GM12878 (cell line): ENCODE results near the gene RAB3C. TPM values are rescaled to one million over a fixed set of nuclear protein-coding genes. Genes with fewer than 3 reads are reported as not detected.

Experiments used
- ATAC-seq: fragments of 200-7000 bp; cut with Tn5 transposase; 3 replicates; pipeline ENCODE4 v1.9.1; 2020; ENCODE audit warnings: mild to moderate bottlenecking, moderate library complexity
- BruUV-seq: library from RNA; stranded (reverse); fragments of 400-500 nt; replicated peaks from 2 replicates; lab custom pipeline; 2021; lab: Mats Ljungman, UMichigan
- CTCF ChIA-PET: fragments of 300-600 bp; sonication (Branson Sonifier 250); formaldehyde crosslinking; extraction: SDS; loops from one replicate; lab custom pipeline; 2021; ENCODE audit warnings: inconsistent platforms; lab: Yijun Ruan, JAX
- POLR2A ChIA-PET: fragments of 350-600 bp; formaldehyde crosslinking; extraction: SDS; loops from one replicate; lab custom pipeline; 2021; ENCODE audit warnings: inconsistent platforms; lab: Charles Lee
- RAD21 ChIA-PET: fragments of 300-600 bp; sonication (Branson Sonifier 250); formaldehyde crosslinking; loops from one replicate; lab custom pipeline; 2023; ENCODE audit warnings: antibody characterized with exemption; ENCODE audit not compliant: unreplicated experiment; lab: Charles Lee
- SMC1A ChIA-PET: fragments of 300-600 bp; sonication (Branson Sonifier 250); formaldehyde crosslinking; loops from one replicate; lab custom pipeline; 2023; ENCODE audit not compliant: unreplicated experiment, uncharacterized antibody; lab: Charles Lee
- DNase-seq: peaks from one replicate; pipeline ENCODE4 v3.0.0-alpha.2; 2011; ENCODE audit warnings: low read depth, low spot score
- FAIRE-seq: peaks from 3 replicates; lab custom pipeline; 2011; peaks lifted over from hg19 to GRCh38; lab: Jason Lieb, UNC
- H2AFZ ChIP-seq: 2 replicates; pipeline ENCODE4 v1.6.0; 2011; ENCODE audit warnings: low read depth, low read length, control low read depth; ENCODE audit not compliant: control insufficient read depth
- H3K27ac ChIP-seq: 2 replicates; pipeline ENCODE4 v1.5.1; 2011; ENCODE audit warnings: control low read depth; ENCODE audit not compliant: control insufficient read depth, insufficient read depth
- H3K27me3 ChIP-seq, 2 experiments: replicated peaks in 1 of 2; 2 replicates each; pipeline versions ENCODE4 v1.6.0 to v1.6.1; 2011; ENCODE audit warnings: low read length in 1 of 2; ENCODE audit not compliant: control insufficient read depth in 2 of 2, insufficient read depth in 2 of 2
- H3K36me3 ChIP-seq, 2 experiments: 2 replicates each; pipeline ENCODE4 v1.5.1; 2011; ENCODE audit warnings: low read length in 1 of 2; ENCODE audit not compliant: control insufficient read depth in 2 of 2, insufficient read depth in 2 of 2
- H3K4me1 ChIP-seq: 2 replicates; pipeline ENCODE4 v1.6.1; 2011; ENCODE audit warnings: mild to moderate bottlenecking, low read length, moderate library complexity, mixed read lengths; ENCODE audit not compliant: control insufficient read depth, insufficient read depth
- H3K4me2 ChIP-seq: 2 replicates; pipeline ENCODE4 v1.6.0; 2011; ENCODE audit warnings: control low read depth; ENCODE audit not compliant: control insufficient read depth, insufficient read depth
- H3K4me3 ChIP-seq: fragments of 200-600 bp; sonication (generic); 2 replicates; pipeline ENCODE4 v1.5.1; 2016
- H3K79me2 ChIP-seq: 2 replicates; pipeline ENCODE4 v1.6.0; 2011; ENCODE audit warnings: low read length; ENCODE audit not compliant: control insufficient read depth, insufficient read depth
- H3K9ac ChIP-seq: 2 replicates; pipeline ENCODE4 v1.8.0; 2011; ENCODE audit warnings: low read length, control low read depth, mixed read lengths; ENCODE audit not compliant: control insufficient read depth, insufficient read depth
- H3K9me3 ChIP-seq: replicated peaks from 3 replicates; pipeline ENCODE4 v1.5.1; 2011; ENCODE audit warnings: mild to moderate bottlenecking, low read length; ENCODE audit not compliant: control insufficient read depth, insufficient read depth
- H4K20me1 ChIP-seq: 2 replicates; pipeline ENCODE4 v1.6.0; 2011; ENCODE audit not compliant: control insufficient read depth, insufficient read depth
- HDGF ChIP-seq: fragments of 450-650 bp; IDR thresholded peaks from 2 replicates; pipeline ENCODE4 v1.6.1; 2016; ENCODE audit warnings: antibody characterized with exemption
- KDM1A ChIP-seq: fragments of 200-600 bp; sonication (generic); IDR thresholded peaks from 2 replicates; pipeline ENCODE4 v1.6.1; 2016; ENCODE audit warnings: borderline replicate concordance
- MTA3 ChIP-seq: IDR thresholded peaks from 2 replicates; pipeline ENCODE4 v1.6.1; 2012; ENCODE audit warnings: low read length, inconsistent platforms, borderline replicate concordance
- POLR2AphosphoS2 ChIP-seq: IDR thresholded peaks from 2 replicates; pipeline ENCODE4 v1.6.1; 2011; ENCODE audit warnings: low read depth, mild to moderate bottlenecking, low read length, improper control_type of control experiment, moderate library complexity
- RB1 ChIP-seq: fragments of 450-650 bp; formaldehyde crosslinking; IDR thresholded peaks from 2 replicates; pipeline ENCODE4 v1.6.1; 2017; ENCODE audit warnings: mild to moderate bottlenecking, borderline replicate concordance
- STAT1 ChIP-seq: fragments of 450-650 bp; conservative IDR thresholded peaks from 2 replicates; pipeline ENCODE4 v1.6.1; 2014; ENCODE audit warnings: antibody characterized with exemption, mild to moderate bottlenecking
- WGBS: methylation state at CpG from one replicate; pipeline ENCODE4 v1.1.6; 2016; ENCODE audit warnings: low lambda C conversion rate; ENCODE audit not compliant: insufficient replicate concordance, insufficient coverage; ENCODE audit errors: missing lambda C conversion rate; 5-methylcytosine and 5-hydroxymethylcytosine counted together
- in situ Hi-C: fragments of 300-500 bp; cut with MboI; formaldehyde crosslinking; loops from 9 replicates; pipeline ENCODE4 v1.14.3; 2018; ENCODE audit warnings: mixed read lengths
- intact Hi-C: fragments of 100-400 bp; cut with micrococcal nuclease; formaldehyde crosslinking; loops from one replicate; pipeline ENCODE4 v1.14.2; 2022; ENCODE audit not compliant: unreplicated experiment
- polyA plus RNA-seq, 11 experiments: library from polyadenylated mRNA; depleted of rRNA in 4 of 11; unstranded in 6 of 11; stranded (reverse) in 5 of 11; fragments of >200 nt; fragmentation: Nextera tagmentation in 4 of 11; fragmentation: Illumina TruSeq in 1 of 11; extraction: Ambion mirVana in 4 of 11; extraction: Trizol in 1 of 11; gene quantifications; 1 replicate in 1 of 11; 2 replicates in 10 of 11; pipeline versions ENCODE4 v1.2.1 to v1.2.3, GENCODE V29; 2011 to 2016; ENCODE audit warnings: inconsistent platforms in 2 of 11, missing spikeins in 2 of 11, low read depth in 1 of 11
- total RNA-seq, 4 experiments: library from RNA; depleted of rRNA in 3 of 4; stranded (reverse); fragments of >200 nt in 3 of 4; fragmentation: Illumina TruSeq in 1 of 4; extraction: Trizol in 1 of 4; gene quantifications; 2 replicates each; pipeline versions ENCODE4 v1.2.1 to v1.2.3, GENCODE V29; 2013 to 2021
- TF ChIP-seq, protein P1 (sequence below): fragments of 450-650 bp; IDR thresholded peaks from 2 replicates; pipeline ENCODE4 v1.6.1; 2017; ENCODE audit warnings: mild to moderate bottlenecking, low read depth, inconsistent platforms; ENCODE audit not compliant: poor library complexity, severe bottlenecking
- TF ChIP-seq, protein P2 (sequence below): fragments of 450-650 bp; IDR thresholded peaks from 2 replicates; pipeline ENCODE4 v1.6.1; 2018; ENCODE audit warnings: mild to moderate bottlenecking, low read depth, moderate library complexity; ENCODE audit not compliant: partially characterized antibody

Gene RAB3C
- total and polyA plus RNA-seq, 10 of the 15 experiments (the other 5 are each of a cell fraction or from before 2014, with no cell fraction given), result not detected

DNA sequence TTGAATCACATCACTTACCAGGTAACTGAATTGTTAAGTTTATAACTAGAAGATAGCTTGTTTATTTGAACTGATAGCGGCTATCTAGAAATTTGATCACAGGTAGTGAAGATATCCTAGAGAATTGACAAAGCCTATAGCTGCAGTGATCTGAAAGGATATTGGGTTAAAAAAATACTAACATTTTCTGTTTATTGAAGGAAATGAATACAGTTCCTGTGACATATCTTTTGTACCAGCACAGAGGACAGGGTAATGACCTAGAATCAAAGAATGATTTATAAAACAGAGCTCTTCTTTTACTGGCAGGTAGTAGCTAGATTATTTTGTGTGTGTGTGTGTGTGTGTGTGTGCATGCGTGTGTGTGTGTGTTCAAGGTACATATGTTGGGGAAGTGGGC lies 94.8 kb downstream of the RAB3C start:
- no peak overlapping the region for H2AFZ ChIP-seq
- H3K36me3 ChIP-seq, result no peaks in the 10 kb centered on the region
- no peaks in the 10 kb centered on the region for H3K4me1 ChIP-seq
- CTCF ChIA-PET, result interaction anchor here (0.7 to 1.6 kb wide), 2 partner anchors 11 to 30 kb away, joined by 3 to 4 read pairs; no protein-coding TSS in a partner anchor
- H3K4me2 ChIP-seq, result no peak overlapping the region
- DNase-seq (no peak), FAIRE-seq (no peak), ATAC-seq (no peak)
- 46% methylated on average over 2 of the region's 2 CpGs for WGBS
- no peaks in the 10 kb centered on the region for H3K27me3 ChIP-seq
- in situ Hi-C loops, result no loop called here
- POLR2A ChIA-PET, result interaction anchor here (1.5 kb wide), 1 partner anchor 25 kb away, joined by 3 read pairs; no protein-coding TSS in a partner anchor
- no TSS peak for BruUV-seq
- H3K9ac ChIP-seq, result no peak overlapping the region
- SMC1A ChIA-PET, result interaction anchor here (0.6 to 1.7 kb wide), 4 partner anchors 9 to 173 kb away, joined by 3 to 6 read pairs (median 3); no protein-coding TSS in a partner anchor
- no peaks in the 10 kb centered on the region for H4K20me1 ChIP-seq
- intact Hi-C loops, result no loop called here
- H3K9me3 ChIP-seq, result no peaks in the 10 kb centered on the region
- H3K79me2 ChIP-seq, result no peaks in the 10 kb centered on the region
- no peak overlapping the region for H3K4me3 ChIP-seq
- TF ChIP-seq HDGF (no peak), RB1 (no peak), MTA3 (no peak), KDM1A (no peak), STAT1 (no peak), POLR2AphosphoS2 (no peak)
- TF ChIP-seq, protein P1, sequence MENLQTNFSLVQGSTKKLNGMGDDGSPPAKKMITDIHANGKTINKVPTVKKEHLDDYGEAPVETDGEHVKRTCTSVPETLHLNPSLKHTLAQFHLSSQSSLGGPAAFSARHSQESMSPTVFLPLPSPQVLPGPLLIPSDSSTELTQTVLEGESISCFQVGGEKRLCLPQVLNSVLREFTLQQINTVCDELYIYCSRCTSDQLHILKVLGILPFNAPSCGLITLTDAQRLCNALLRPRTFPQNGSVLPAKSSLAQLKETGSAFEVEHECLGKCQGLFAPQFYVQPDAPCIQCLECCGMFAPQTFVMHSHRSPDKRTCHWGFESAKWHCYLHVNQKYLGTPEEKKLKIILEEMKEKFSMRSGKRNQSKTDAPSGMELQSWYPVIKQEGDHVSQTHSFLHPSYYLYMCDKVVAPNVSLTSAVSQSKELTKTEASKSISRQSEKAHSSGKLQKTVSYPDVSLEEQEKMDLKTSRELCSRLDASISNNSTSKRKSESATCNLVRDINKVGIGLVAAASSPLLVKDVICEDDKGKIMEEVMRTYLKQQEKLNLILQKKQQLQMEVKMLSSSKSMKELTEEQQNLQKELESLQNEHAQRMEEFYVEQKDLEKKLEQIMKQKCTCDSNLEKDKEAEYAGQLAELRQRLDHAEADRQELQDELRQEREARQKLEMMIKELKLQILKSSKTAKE, result no peak
- TF ChIP-seq, protein P2, sequence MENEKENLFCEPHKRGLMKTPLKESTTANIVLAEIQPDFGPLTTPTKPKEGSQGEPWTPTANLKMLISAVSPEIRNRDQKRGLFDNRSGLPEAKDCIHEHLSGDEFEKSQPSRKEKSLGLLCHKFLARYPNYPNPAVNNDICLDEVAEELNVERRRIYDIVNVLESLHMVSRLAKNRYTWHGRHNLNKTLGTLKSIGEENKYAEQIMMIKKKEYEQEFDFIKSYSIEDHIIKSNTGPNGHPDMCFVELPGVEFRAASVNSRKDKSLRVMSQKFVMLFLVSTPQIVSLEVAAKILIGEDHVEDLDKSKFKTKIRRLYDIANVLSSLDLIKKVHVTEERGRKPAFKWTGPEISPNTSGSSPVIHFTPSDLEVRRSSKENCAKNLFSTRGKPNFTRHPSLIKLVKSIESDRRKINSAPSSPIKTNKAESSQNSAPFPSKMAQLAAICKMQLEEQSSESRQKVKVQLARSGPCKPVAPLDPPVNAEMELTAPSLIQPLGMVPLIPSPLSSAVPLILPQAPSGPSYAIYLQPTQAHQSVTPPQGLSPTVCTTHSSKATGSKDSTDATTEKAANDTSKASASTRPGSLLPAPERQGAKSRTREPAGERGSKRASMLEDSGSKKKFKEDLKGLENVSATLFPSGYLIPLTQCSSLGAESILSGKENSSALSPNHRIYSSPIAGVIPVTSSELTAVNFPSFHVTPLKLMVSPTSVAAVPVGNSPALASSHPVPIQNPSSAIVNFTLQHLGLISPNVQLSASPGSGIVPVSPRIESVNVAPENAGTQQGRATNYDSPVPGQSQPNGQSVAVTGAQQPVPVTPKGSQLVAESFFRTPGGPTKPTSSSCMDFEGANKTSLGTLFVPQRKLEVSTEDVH, result no peak
- no peak overlapping the region for H3K27ac ChIP-seq
- RAD21 ChIA-PET, result no interaction called here
